SU-DHL-6 (cell line): Measurements from ENCODE around the gene ZNF430.

ENCODE experiments used
- EZH2phosphoT487 ChIP-seq: fragments of 200-600 bp; sonication (generic), shearing (Covaris generic); conservative IDR thresholded peaks from 2 replicates; pipeline ENCODE4 v1.6.1; 2018; ENCODE audit warnings: mild to moderate bottlenecking, antibody characterized with exemption, low read length, moderate library complexity, mixed read lengths
- TF ChIP-seq, protein P1 (sequence below): fragments of 200-600 bp; sonication (generic); IDR thresholded peaks from one replicate; pipeline ENCODE4 v1.5.1; 2017; ENCODE audit warnings: antibody characterized with exemption, mild to moderate bottlenecking, low read length, moderate library complexity; ENCODE audit not compliant: insufficient read depth, poor library complexity, severe bottlenecking

DNA sequence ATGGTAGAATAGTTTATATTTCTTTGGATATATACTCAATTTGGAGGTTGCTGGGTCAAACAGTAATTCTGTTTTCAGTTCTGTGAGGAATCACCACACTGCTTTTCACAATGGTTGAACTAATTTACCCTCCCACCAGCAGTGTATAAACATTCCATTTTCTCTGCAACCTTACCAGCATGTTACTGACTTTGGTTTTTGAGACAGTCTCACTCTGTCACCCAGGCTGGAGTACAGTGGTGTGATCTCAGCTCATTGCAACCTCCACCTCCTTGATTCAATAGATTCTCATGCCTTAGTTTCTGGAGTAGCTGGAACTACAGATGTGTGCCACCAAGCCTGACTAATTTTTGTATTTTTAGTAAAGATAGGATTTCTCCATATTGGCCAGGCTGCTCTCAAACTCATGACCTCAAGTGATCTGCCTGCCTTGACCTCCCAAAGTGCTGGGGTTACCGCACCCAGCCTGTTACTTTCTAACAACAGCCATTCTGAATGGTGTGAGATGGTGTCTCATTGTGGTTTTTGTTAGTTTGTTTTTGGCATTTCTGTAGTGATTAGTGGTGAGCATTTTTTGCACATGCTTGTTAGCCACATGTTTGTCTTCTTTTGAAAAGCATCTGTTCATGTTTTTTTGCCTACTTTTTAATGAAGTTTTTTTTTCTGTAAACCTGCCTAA, 74.0 kb downstream of the ZNF430 start:
- TF ChIP-seq, protein P1, sequence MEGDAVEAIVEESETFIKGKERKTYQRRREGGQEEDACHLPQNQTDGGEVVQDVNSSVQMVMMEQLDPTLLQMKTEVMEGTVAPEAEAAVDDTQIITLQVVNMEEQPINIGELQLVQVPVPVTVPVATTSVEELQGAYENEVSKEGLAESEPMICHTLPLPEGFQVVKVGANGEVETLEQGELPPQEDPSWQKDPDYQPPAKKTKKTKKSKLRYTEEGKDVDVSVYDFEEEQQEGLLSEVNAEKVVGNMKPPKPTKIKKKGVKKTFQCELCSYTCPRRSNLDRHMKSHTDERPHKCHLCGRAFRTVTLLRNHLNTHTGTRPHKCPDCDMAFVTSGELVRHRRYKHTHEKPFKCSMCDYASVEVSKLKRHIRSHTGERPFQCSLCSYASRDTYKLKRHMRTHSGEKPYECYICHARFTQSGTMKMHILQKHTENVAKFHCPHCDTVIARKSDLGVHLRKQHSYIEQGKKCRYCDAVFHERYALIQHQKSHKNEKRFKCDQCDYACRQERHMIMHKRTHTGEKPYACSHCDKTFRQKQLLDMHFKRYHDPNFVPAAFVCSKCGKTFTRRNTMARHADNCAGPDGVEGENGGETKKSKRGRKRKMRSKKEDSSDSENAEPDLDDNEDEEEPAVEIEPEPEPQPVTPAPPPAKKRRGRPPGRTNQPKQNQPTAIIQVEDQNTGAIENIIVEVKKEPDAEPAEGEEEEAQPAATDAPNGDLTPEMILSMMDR = no peak
- TF ChIP-seq EZH2phosphoT487 = no peak
